PC-9 (cell line): ENCODE results near the gene NKAIN2. TPM values are rescaled to one million over a fixed set of nuclear protein-coding genes. Genes with fewer than 3 reads are reported as not detected.

Experiments
- BruUV-seq: library from RNA; stranded (reverse); fragments of 400-500 nt; replicated peaks from 2 replicates; lab custom pipeline; 2021; lab: Mats Ljungman, UMichigan
- CTCF ChIA-PET: fragments of 300-600 bp; sonication (Branson Sonifier 250); formaldehyde crosslinking; loops from one replicate; lab custom pipeline; 2022; ENCODE audit warnings: antibody characterized with exemption; lab: Charles Lee
- POLR2A ChIA-PET: fragments of 300-600 bp; sonication (Branson Sonifier 250); formaldehyde crosslinking; loops from one replicate; lab custom pipeline; 2022; ENCODE audit warnings: antibody characterized with exemption; ENCODE audit not compliant: unreplicated experiment; lab: Charles Lee
- DNase-seq, 2 experiments: peaks; one replicate each; pipeline versions ENCODE4 v3.0.0 to v3.0.0-alpha.2; 2015 to 2022; ENCODE audit warnings: mixed read lengths in 1 of 2
- H2AFZ ChIP-seq: fragments of 200-600 bp; sonication (generic); 2 replicates; pipeline ENCODE4 v1.8.1; 2017; ENCODE audit warnings: antibody characterized with exemption
- H3F3A ChIP-seq: fragments of 200-600 bp; sonication (generic); 2 replicates; pipeline ENCODE4 v1.8.1; 2017; ENCODE audit warnings: antibody characterized with exemption, mild to moderate bottlenecking, low read depth; ENCODE audit not compliant: insufficient read depth
- H3K27ac ChIP-seq: fragments of 200-600 bp; sonication (generic); 2 replicates; pipeline ENCODE4 v1.6.1; 2016; ENCODE audit warnings: mixed run types
- H3K27me3 ChIP-seq: fragments of 200-600 bp; sonication (generic); 2 replicates; pipeline ENCODE4 v1.6.1; 2016; ENCODE audit warnings: low read depth, mixed run types; ENCODE audit not compliant: insufficient read depth
- H3K36me3 ChIP-seq: fragments of 200-600 bp; sonication (generic); 2 replicates; pipeline ENCODE4 v1.6.1; 2016; ENCODE audit warnings: low read depth, mixed run types
- H3K4me1 ChIP-seq: fragments of 200-600 bp; sonication (generic); replicated peaks from 2 replicates; pipeline ENCODE4 v1.6.1; 2016; ENCODE audit warnings: mixed run types; ENCODE audit not compliant: insufficient read depth
- H3K4me2 ChIP-seq: fragments of 200-600 bp; sonication (generic); 2 replicates; pipeline ENCODE4 v1.6.1; 2017; ENCODE audit warnings: mixed run types
- H3K4me3 ChIP-seq: fragments of 200-600 bp; sonication (generic); 2 replicates; pipeline ENCODE4 v1.6.1; 2016; ENCODE audit warnings: mixed run types
- H3K79me2 ChIP-seq: fragments of 200-600 bp; sonication (generic); 2 replicates; pipeline ENCODE4 v1.6.1; 2017; ENCODE audit warnings: low read depth, mixed run types
- H3K9me2 ChIP-seq: fragments of 200-600 bp; sonication (generic); 2 replicates; pipeline ENCODE4 v1.8.1; 2017; ENCODE audit warnings: mild to moderate bottlenecking; ENCODE audit not compliant: insufficient read depth
- H3K9me3 ChIP-seq: fragments of 200-600 bp; sonication (generic); 2 replicates; pipeline ENCODE4 v1.8.1; 2016; ENCODE audit warnings: low read depth; ENCODE audit not compliant: insufficient read depth
- H4K20me1 ChIP-seq: fragments of 200-600 bp; sonication (generic); 2 replicates; pipeline ENCODE4 v1.8.1; 2017; ENCODE audit not compliant: insufficient read depth
- EZH2 ChIP-seq: fragments of 200-600 bp; sonication (generic); IDR thresholded peaks from 2 replicates; pipeline ENCODE4 v1.8.0; 2017; ENCODE audit warnings: antibody characterized with exemption, low read depth
- intact Hi-C: fragments of 100-400 bp; cut with micrococcal nuclease; formaldehyde crosslinking; loops from one replicate; pipeline ENCODE4 v1.10.0; 2022; ENCODE audit not compliant: unreplicated experiment
- total RNA-seq: library from RNA; stranded (reverse); gene quantifications from 2 replicates; pipeline ENCODE4 v1.2.3, GENCODE V29; 2021
- TF ChIP-seq, protein P1 (sequence below): fragments of 200-600 bp; sonication (generic); conservative IDR thresholded peaks from 2 replicates; pipeline ENCODE4 v1.6.1; 2017; ENCODE audit warnings: mixed run types, antibody characterized with exemption, mild to moderate bottlenecking, moderate library complexity

Gene NKAIN2
- total RNA-seq, 1 experiment from 2014 or later: not detected

DNA sequence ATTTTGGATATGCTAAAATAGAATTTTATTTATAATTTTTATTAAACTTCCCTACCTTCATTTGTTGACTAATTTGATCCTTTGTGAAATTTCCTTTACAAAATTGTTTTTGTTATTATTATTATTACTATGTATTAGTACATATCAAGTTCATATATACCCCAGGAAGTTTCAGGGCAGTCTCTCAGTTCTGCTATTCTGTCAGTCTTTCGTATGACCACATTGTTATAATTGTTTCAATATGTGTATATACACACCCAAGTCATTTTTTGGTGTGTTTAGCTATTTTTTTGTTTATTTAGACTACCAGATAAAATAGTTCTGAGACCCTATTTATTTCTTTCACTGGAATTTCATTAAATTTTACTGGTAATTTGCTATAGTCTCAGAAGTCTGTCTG is 72.1 kb downstream of the NKAIN2 start:
- H3K27me3 ChIP-seq: no peaks in the 10 kb centered on the region
- BruUV-seq: no TSS peak
- H3K9me2 ChIP-seq: 0 out of 2 replicates have a peak, but pooled peaks cover 6% of the 10 kb centered on the region
- no peaks in the 10 kb centered on the region for H3K36me3 ChIP-seq
- intact Hi-C loops: no loop called here
- no peaks in the 10 kb centered on the region for H3K9me3 ChIP-seq
- no peak for DNase-seq
- H3F3A ChIP-seq: no peaks in the 10 kb centered on the region
- no peaks in the 10 kb centered on the region for H3K79me2 ChIP-seq
- POLR2A ChIA-PET: no interaction called here
- CTCF ChIA-PET: no interaction called here
- no peak overlapping the region for H3K4me2 ChIP-seq
- TF ChIP-seq, protein P1, sequence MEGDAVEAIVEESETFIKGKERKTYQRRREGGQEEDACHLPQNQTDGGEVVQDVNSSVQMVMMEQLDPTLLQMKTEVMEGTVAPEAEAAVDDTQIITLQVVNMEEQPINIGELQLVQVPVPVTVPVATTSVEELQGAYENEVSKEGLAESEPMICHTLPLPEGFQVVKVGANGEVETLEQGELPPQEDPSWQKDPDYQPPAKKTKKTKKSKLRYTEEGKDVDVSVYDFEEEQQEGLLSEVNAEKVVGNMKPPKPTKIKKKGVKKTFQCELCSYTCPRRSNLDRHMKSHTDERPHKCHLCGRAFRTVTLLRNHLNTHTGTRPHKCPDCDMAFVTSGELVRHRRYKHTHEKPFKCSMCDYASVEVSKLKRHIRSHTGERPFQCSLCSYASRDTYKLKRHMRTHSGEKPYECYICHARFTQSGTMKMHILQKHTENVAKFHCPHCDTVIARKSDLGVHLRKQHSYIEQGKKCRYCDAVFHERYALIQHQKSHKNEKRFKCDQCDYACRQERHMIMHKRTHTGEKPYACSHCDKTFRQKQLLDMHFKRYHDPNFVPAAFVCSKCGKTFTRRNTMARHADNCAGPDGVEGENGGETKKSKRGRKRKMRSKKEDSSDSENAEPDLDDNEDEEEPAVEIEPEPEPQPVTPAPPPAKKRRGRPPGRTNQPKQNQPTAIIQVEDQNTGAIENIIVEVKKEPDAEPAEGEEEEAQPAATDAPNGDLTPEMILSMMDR: no peak
- no peak for TF ChIP-seq EZH2
- no peak overlapping the region for H3K4me3 ChIP-seq
- no peak overlapping the region for H2AFZ ChIP-seq
- H4K20me1 ChIP-seq: no peaks in the 10 kb centered on the region
- no peak overlapping the region for H3K27ac ChIP-seq
- no peaks in the 10 kb centered on the region for H3K4me1 ChIP-seq

DNA sequence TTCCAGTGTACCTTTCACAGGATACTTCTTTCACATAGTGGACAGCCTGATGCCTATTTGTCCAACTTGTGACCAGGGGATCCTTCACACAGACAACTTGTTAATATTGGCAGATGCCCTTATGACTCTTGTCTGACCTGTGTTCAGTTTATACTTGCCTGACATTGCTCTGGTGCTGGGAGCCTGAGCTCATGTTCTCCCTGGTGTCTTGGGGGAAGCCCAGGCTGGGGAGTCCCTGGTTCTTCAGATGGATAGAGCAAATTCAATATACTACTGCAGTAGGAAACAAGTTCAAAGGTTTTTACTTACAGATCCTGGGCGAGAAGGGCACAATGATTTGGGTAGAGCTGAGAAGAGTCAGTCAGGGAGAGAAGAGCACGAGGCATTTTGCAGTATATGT is 76.1 kb downstream of the NKAIN2 start:
- no peaks in the 10 kb centered on the region; the same call in 1 of the 2 replicates for H4K20me1 ChIP-seq
- H3K4me3 ChIP-seq: no peak overlapping the region
- ChIA-PET POLR2A (interaction anchor here (0.5 kb wide), 1 partner anchor 24 kb away, joined by 3 read pairs; no protein-coding TSS in a partner anchor), CTCF (no interaction called here)
- H3K9me2 ChIP-seq: 0 out of 2 replicates have a peak, but pooled peaks cover 3% of the 10 kb centered on the region
- no peaks in the 10 kb centered on the region for H3K27me3 ChIP-seq
- H3K9me3 ChIP-seq: no peaks in the 10 kb centered on the region
- no peaks in the 10 kb centered on the region for H3K79me2 ChIP-seq
- TF ChIP-seq EZH2: no peak
- TF ChIP-seq, protein P1: no peak
- no peak overlapping the region for H3K27ac ChIP-seq
- no peaks in the 10 kb centered on the region for H3K36me3 ChIP-seq
- intact Hi-C loops: no loop called here
- H3K4me1 ChIP-seq: no peaks in the 10 kb centered on the region
- no peaks in the 10 kb centered on the region for H3F3A ChIP-seq
- H2AFZ ChIP-seq: no peak overlapping the region
- H3K4me2 ChIP-seq: no peak overlapping the region
- no peak for DNase-seq
- no TSS peak for BruUV-seq

- TF ChIP-seq, protein P1: no peak
- TF ChIP-seq EZH2: no peak
- H3K4me2 ChIP-seq: no peak overlapping the region
- no peak overlapping the region for H3K27ac ChIP-seq
- H3K36me3 ChIP-seq: no peaks in the 10 kb centered on the region
- DNase-seq: no peak
- H3K4me1 ChIP-seq: no peaks in the 10 kb centered on the region
- no peaks in the 10 kb centered on the region for H3K9me2 ChIP-seq
- no peaks in the 10 kb centered on the region for H4K20me1 ChIP-seq
- no peaks in the 10 kb centered on the region for H3F3A ChIP-seq
- ChIA-PET CTCF (no interaction called here), POLR2A (no interaction called here)
- BruUV-seq: no TSS peak
- H3K79me2 ChIP-seq: no peaks in the 10 kb centered on the region
- intact Hi-C loops: no loop called here
- H3K27me3 ChIP-seq: no peaks in the 10 kb centered on the region
- no peak overlapping the region for H2AFZ ChIP-seq
- no peaks in the 10 kb centered on the region for H3K9me3 ChIP-seq
- no peak overlapping the region for H3K4me3 ChIP-seq
Observed at GRCh38 chr6:123888771-123889513, 85.3 kb downstream of the NKAIN2 start.
